C4-2B (cell line): Measurements from ENCODE around the gene DOK1.

Source experiments
- H3K27ac ChIP-seq: fragments of 450-650 bp; 2 replicates; pipeline ENCODE4 v1.5.1; 2017
- ZFX ChIP-seq: fragments of 450-650 bp; IDR thresholded peaks from 2 replicates; pipeline ENCODE4 v1.6.1; 2017
- TF ChIP-seq, protein P1 (sequence below): fragments of 450-650 bp; conservative IDR thresholded peaks from 2 replicates; pipeline ENCODE4 v1.5.1; 2017; ENCODE audit warnings: mild to moderate bottlenecking

The DOK1 gene

DNA sequence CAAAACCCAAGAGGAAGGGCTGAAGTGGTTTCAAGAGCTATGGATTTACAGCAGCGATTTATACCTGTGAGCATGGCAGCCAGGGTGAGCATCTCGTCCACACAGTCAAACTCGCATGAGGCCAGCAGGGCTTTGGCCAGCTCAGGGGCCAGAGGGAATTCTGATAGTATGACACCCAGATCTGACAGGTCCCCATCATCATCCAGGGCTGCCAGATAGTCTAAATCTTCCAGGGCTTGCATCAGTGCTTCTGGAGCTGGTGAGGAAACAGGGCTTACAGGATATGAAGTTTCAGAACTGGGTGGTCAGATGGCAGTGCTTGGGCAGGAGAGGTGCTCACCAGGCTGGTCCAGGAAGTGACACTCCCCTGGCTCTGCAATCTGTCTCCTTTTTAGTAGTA, 32.0 kb upstream of the DOK1 start:
- TF ChIP-seq, protein P1, sequence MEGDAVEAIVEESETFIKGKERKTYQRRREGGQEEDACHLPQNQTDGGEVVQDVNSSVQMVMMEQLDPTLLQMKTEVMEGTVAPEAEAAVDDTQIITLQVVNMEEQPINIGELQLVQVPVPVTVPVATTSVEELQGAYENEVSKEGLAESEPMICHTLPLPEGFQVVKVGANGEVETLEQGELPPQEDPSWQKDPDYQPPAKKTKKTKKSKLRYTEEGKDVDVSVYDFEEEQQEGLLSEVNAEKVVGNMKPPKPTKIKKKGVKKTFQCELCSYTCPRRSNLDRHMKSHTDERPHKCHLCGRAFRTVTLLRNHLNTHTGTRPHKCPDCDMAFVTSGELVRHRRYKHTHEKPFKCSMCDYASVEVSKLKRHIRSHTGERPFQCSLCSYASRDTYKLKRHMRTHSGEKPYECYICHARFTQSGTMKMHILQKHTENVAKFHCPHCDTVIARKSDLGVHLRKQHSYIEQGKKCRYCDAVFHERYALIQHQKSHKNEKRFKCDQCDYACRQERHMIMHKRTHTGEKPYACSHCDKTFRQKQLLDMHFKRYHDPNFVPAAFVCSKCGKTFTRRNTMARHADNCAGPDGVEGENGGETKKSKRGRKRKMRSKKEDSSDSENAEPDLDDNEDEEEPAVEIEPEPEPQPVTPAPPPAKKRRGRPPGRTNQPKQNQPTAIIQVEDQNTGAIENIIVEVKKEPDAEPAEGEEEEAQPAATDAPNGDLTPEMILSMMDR: no peak
- TF ChIP-seq ZFX: no peak
- H3K27ac ChIP-seq: no peak overlapping the region

DNA sequence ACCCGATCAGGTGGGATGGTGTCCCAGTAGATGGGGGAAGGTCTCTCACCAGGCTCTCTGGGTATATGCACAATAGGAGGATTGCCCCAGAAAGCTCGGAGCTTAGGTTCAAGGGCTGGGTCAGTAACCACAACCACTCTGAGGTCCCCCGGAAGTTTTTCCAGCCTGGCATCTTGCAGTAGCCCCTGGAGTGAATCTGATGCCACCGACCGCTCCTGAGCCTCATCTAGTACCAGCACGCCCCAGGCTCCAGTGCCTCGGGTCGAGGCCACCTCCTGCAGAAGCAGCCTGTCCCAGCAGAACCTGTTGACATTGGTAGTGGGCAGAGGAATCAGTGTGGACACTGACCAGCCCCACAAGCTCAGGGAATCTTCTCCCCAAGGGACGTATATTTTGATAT, 30.5 kb upstream of the DOK1 start:
- TF ChIP-seq, protein P1: no peak
- TF ChIP-seq ZFX: no peak
- no peak overlapping the region for H3K27ac ChIP-seq

DNA sequence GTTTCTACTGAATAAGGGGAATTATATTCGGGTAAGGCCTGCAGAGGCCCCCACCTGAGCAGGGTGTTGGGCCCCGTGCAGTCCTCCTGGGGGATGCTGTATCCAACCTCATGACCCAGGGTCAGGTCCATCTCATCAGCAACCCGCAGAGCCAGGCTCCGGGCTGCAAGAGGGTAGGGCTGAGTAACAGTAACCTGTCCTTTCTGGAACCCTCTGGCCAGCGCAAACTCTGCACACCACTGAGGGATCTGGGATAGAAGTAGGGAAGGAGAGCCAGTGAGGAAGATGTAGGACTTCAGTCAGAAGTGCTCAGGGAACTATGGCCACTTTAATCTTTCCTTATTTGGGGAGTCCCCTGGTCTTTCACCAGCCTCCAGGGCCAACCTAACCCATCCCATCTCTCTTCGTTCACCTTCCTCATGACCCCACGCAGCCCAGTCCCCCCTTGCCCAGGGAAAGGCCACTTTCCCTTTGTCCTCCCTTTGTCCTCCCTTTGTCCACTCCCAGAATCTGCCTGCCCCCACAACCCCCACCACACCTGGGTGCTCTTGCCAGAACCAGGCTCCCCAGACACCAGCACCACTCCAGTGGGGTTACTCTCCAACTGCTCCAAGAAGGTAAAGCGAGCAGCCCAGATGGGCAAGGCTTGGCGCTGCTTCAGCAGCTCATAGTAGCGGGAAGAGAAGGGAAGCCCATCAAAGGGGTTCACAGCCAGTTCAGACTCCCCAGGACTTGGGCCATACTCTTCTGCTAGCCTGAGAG, 29.4 kb upstream of the DOK1 start:
- TF ChIP-seq, protein P1: no peak
- TF ChIP-seq ZFX: no peak
- H3K27ac ChIP-seq: peak overlapping the region; percentile 30; the same call in 1 of the 2 replicates

DNA sequence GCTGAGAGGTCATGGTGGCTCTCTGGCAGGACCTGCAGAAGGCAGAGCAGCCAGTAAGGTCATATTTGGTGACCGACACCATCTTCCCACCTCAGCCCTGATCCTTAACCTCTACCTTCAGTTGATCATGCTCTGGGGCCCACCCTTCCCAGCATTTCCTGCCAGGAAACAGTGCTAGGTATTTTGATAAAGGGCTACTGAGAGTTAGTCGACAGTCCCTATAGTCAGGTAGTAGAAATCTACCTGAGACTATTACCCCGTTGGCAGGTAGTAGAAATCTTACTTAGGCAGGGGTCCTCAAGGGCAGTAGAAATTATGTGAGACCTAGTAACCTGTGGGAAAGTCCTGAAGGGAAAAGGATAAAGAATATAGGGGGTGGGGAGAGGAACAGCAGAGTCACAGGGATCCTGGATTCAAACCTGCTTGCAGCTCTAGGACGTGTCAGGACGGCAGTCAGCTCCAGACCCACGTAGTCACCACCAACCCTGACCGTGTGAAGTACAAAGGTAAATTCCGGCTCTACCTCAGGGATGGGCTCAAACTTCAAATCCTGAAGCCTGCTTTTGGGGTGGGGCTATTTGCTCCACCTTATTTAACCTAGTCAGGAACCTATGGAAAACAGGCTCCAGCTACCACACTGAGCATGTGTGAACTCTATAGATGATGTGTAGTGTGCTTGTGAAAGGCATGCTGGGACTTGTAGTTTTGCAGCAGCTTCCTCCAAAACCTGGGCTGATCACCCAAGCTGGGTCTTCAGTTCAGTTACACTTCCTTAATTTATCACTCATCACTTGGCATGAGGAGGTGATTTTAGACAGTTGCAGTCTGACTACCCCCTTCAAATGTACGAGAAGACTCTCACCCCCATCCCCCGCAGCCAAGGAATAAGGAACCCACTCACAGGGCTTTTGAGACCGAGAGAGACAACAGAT, 28.5 kb upstream of the DOK1 start, which contains the start of gene DQX1:
Gene DQX1 (minus strand): TSS at position 515 of the 932 bp plus-strand sequence. CDS start 502 bp downstream, at position 13.
- TF ChIP-seq, protein P1: no peak
- no peak for TF ChIP-seq ZFX
- H3K27ac ChIP-seq: peak within 1 kb of the TSS; percentile 30; the same call in 1 of the 2 replicates

DNA sequence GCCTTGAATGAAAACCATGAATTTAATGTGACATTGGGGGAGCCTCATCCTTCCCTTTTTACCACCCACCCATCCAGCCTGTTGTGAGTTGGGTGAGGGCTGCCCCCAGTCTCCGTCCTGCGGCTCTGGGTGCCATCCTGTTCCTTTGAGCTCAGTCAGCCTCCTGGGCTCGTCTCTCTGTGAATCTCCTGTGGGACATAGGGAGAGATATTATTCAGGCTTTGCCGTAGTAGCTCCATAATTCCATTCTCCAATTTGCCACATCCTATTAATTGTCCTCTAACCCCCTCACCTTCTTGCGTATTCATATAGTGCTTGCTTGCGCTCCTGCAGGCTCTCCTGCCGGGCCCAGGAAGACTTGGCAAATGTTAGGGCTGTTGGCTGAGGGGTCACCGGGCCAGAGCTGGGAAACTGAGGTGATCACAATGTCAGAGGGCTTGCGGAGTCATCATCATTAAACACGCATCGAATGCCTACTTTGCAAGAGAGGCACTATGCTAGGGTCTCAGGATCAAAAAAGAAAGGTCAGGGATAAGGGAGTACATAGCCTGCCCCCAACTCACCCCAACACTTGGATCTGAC, 27.8 kb upstream of the DOK1 start:
- TF ChIP-seq, protein P1: no peak
- TF ChIP-seq ZFX: no peak
- no peak overlapping the region; the same call in 1 of the 2 replicates for H3K27ac ChIP-seq

DNA sequence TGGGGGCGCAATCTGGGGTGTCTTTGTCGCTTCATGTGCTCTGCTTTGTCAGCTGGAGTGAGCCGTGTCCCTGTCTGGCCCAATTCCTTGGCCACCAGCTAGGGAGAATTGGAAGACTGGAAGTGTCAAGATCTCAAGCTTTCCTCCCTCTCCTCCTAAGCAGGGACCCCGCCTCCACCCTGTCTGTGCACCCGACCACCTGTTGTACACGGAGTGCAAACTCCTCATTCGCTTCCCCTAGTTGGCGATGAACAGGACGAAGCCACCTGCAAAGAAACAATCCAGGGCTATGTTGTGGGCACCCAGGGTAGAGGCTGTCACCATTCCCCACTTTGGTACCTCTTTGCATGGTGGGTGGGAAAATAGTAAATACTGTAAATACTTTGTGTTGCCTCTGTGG, 26.8 kb upstream of the DOK1 start:
- TF ChIP-seq, protein P1: no peak
- TF ChIP-seq ZFX: no peak
- peak overlapping the region; percentile 94; the same call in 1 of the 2 replicates for H3K27ac ChIP-seq
